Posterior vena cava (tissue), 2 donors: ENCODE data around the gene SPDYC. TPM values are rescaled to one million over a fixed set of nuclear protein-coding genes. Genes with fewer than 3 reads are reported as not detected.
A peak's percentile ranks its signal among the peaks of the same experiment; 100 is the strongest.

Source experiments
- DNase-seq: peaks from one replicate; pipeline ENCODE4 v3.0.0-alpha.2; 2020; ENCODE audit warnings: low spot score
- intact Hi-C, 2 donors: fragments of 100-400 bp; cut with DNase I; formaldehyde crosslinking; loops; one replicate each; pipeline versions ENCODE4 v1.14.1 to v1.14.2; 2022 to 2023
- long read RNA-seq, 2 donors: library from polyadenylated mRNA; unstranded; transcript quantifications; one replicate each; pipeline ENCODE4 v2.0.0, GENCODE V29; 2020 to 2021
- total RNA-seq, 2 donors: library from RNA; stranded (reverse); fragmentation: NEBNext Ultra II Directional; extraction: Animal tissue kit (Norgen Biotek cat#: 25700); gene quantifications; one replicate each; pipeline ENCODE4 v1.2.1, GENCODE V29; 2021
- donor health status: DM: yes; HTN: yes; CAD: no.
- donor health status: DM: yes; HTN: yes; CAD: no.

Gene SPDYC, protein sequence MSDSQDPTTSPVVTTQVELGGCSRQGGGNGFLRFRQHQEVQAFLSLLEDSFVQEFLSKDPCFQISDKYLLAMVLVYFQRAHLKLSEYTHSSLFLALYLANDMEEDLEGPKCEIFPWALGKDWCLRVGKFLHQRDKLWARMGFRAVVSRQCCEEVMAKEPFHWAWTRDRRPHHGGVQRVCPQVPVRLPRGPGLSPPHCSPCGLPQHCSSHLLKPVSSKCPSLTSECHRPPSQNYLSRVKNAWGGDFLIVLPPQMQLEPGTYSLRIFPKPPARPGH
- total RNA-seq = not detected
- long read RNA-seq, donor 1 = 0 reads
- long read RNA-seq, donor 2 = 0 reads

DNA sequence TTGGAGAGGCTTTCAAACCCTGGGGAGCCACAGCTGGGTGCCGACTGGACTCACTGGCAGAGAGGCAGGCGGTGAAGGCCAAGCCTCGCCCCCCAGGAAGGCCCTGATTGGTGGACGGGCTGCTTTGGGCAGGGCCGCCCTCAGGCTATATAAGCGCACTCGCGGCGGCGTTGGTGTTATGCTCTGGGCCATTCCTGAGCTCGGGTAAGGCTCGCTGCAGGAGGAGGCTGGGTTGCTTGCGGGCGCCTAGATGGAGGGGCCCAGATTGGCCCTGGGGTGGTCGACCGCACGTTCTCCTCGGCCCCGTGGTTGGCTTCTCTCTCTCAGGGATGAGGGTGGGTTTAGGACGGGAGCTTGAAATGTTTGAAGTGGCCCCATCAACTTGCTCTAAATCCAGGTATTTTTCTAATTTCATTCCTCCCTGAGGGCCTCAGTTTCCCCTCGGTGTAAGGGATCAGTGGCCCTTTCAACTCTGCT lies at the start of gene SPDYC:
Gene SPDYC, plus strand, starts transcription at position 176 of the 477 bp plus-strand sequence. CDS start 1,125 bp downstream, outside the sequence.
- intact Hi-C loops = no loop called here
- DNase-seq = no peak

DNA sequence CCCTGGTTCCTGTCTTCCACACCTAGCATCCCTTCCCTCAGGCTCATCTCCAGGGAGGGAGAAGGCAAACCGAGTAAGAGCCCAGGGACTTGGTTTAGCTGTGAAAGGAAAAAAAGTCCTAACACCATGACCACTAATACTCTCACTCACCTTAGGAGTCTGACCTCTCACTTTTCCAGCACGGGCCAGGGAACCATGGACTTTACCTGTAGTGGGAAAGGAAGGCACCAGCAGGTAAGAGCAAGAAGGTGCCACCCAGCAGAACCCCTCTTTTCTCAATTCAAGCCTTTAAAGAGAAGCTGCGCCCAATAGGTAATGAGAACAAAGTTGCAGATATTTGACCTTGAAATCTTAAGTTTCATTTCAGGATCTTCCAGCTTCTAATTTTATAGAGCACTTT lies 49.2 kb upstream of the SPDYC start:
- no peak for DNase-seq
- intact Hi-C loops = no loop called here

GRCh38 chr11:65121447-65121864 lies 48.6 kb upstream of the SPDYC start:
- intact Hi-C loops = no loop called here

DNA sequence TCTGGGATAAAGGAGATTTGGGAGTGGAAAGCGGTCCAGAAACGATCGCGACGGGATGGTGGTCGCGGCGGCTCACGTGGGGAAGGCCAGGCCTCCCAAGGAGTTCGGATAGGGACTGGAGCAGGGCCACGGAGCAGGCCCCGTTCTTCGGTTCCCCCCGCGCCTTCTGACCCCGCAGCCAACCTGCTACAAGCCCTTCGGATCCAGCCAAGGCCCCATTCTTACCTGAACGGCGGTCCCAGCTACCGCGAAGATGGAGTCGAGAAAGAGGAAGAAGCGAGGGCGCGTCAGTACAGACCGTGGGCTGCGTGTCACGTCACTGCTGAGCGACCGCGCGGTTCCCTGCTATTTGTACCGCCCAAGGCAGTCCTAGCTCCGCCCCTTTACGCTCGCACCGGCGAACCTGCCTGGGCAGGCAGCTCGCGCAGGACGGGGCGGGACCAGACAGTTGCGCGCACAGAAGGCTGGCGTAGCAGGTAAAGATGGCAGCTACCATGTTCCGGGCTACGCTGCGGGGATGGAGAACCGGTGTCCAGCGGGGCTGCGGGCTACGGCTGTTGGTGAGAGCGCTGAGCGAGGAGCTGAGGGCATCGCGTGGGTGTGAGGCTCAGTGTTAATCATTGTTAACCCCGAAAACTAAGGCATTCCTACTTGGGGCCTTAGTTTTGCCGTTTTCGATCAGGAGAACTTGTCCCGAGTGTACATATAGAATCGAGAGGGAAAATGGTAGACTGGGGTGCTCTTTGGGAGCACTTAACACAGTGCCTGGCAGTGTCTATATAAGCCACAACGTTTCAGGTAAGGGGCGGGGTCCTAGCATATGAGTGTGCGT lies 48.0 kb upstream of the SPDYC start, which contains the start of the genes FAU and MRPL49:
Gene FAU, minus strand, starts transcription at position 270 of the 832 bp plus-strand sequence. CDS start 321 bp downstream, outside the sequence.
Gene MRPL49, plus strand, starts transcription at position 457 of the 832 bp plus-strand sequence. Its CDS starts 26 bp downstream, at position 483.
- intact Hi-C loops = no loop called here
- peak; percentile 99 for DNase-seq

More at GRCh38 chr11:65121447-65121864, 48.6 kb upstream of the SPDYC start:
- DNase-seq = peak; percentile 80

GRCh38 chr11:65124480-65125196 lies 45.4 kb upstream of the SPDYC start:
- no peak for DNase-seq
- intact Hi-C loops = no loop called here

DNA sequence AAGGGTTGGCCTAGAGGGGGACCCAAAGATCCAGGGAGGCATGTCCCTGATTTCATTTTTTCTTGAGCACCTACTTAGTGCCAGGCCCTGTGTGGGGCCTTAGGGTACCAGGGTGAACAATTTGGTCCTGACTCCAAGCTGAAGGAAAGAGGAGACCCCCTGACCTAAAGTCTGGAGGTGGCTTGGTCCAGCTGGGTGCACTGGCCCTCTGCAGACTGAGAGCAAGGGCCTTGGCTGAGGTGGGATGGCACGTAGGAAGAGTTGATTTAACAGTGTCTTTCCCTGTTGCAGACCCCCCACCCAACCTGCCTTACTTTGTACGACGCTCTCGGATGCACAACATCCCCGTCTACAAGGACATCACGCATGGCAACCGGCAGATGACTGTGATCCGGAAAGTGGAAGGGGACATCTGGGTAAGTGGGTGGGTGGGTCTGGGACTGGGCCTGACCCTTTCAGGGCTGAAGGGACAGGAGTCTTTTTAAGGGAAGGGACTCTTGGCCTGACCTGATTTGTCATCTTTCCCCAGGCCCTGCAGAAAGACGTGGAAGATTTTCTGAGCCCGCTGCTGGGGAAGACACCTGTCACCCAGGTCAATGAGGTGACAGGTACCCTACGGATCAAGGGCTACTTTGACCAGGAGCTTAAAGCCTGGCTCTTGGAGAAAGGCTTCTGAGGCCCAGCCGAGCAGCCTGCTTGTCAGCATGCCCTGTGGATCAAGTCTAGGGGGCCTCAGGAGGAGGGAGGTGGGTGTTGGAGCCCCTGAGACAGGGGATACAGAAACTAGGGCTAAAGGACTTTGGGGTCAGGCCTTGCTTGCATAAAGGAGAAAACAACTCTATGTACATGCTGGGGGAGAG lies 44.6 kb upstream of the SPDYC start:
- intact Hi-C loops = no loop called here
- DNase-seq = no peak

- no peak for DNase-seq
- intact Hi-C loops = no loop called here
Observed at GRCh38 chr11:65126624-65127274, 43.3 kb upstream of the SPDYC start.

DNA sequence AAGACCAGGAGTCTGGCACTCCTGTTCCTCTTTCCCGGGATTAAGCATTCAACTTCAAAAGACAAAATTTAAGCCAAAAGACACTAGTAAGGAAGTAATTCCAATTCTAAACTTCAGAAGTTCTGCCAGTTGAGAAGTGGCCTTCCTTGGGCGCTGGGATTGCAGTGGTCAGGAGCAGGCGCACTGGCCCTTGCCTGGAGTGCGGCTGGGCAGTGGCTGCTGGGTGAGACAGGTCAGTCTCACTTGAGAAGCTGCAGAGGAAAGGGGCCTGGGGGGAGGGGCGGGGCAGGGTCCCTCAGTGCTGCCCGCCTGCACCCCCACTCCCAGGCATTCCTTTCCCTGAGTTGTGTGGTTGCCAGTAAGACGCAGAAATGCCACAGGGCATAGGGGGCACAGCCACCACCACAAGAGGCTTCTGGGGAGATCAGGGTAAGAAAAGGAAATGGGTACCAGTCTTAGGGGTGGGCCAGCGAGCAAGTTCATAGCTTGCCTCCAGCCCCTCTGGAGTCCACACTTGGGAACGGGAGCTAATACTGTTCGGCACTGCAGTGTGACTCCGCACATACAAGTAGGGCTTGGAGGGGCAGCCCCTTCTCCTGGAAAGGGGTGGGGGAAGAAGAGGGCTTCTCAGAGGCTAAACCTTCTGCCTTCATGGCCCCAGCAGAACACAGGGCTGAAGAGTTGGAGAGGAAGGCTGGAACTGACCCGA lies 42.4 kb upstream of the SPDYC start:
- DNase-seq = no peak

DNA sequence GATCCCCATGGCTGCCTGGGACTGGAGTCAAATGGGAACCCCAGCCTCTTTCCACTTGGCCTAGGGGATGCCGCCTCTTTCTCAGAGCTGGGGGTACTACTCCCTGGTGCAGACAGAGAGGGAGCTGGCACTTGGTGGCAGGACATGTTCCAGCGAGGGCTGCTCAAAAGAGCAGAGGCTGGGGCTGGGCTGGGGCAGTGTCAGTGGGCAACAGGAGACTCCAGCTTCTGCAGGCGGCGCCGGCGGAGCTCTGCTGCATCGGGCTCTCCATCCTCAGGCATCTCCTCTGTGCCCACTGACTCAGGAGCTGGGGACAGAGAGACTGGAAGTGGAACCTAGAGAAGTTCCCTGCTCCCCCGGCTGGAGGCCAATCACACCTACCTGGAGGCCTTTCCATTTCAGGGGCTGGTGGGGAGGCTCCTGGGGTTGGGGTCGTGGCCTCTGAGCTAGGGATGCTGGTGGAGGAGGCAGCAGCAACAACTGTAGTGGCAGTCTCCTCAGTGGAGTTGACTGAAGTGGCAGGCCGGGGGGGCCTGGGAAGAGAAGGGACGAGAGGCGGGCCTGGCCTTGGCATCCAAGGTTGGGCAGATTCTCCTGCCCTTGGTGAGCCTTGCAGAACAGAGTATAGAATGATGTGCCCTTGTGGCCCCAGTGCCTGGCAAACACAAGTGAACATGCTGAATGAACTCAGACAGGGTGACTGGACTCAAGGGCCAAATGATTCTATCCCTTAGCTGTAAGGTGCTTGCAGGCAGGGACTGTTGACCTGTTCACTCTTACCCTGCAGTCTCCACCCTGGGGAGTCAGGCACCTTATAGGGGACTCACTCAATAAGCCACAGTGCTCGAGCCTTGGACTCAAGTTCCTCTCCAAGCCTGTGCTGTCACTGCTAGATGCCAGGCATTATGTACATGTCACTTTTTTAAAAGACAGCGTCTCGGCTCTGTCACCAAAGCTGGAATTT lies 41.6 kb upstream of the SPDYC start:
- peak; percentile 81 for DNase-seq
- intact Hi-C loops = no loop called here

More for the DNA sequence above, 42.4 kb upstream of the SPDYC start:
- intact Hi-C loops = no loop called here

- peak; percentile 76 for DNase-seq
- intact Hi-C loops = loop anchor here in 1 of 2 donors (5.0 kb wide), 1 partner anchor 52 kb away; the partner anchor contains the start of gene CAPN1
Observed at GRCh38 chr11:65129649-65130441, 40.2 kb upstream of the SPDYC start.

DNA sequence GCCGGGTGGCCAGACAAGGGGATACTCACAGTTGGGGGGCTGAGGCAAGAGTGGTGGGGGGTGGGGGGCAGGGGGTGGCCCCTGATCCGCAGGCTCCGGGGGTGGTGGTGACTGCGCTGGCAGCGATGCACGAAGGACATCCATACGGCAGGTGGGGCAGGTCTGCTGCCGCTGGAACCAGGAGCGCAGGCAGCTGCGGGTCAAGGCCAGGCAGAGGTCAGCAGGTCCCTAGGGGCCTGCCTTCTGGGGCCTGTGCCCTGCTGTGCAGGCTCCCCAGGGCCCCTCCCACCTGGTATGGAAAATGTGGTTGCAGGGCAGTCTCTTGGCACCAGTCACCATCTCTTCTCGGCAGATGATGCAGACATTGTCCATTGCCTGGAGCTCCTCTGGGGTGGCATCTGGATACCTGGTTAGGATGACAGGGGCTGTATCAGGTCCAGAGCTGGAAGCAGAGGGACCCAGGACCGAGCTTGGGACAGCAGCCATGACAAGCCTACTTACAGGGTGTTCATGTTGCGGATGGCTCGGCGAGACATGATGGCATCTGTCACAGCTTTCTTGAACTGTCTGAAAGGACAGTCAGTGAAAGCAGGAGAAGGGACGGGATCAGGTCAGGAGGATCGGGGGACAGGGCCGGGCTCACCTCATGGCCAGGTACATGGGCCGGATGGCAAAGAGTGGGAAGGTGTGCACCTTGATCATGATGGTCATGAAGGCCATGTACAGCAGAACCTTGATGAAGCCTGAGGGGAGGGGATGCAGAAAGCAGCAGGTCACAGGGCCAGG lies 39.2 kb upstream of the SPDYC start:
- peak; percentile 77 for DNase-seq
- intact Hi-C loops = loop anchor here in 1 of 2 donors (5.0 kb wide), 1 partner anchor 51 kb away; the partner anchor contains the start of gene CAPN1

- intact Hi-C loops = loop anchor here in 1 of 2 donors (5.0 kb wide), 1 partner anchor 51 kb away; the partner anchor contains the start of gene CAPN1
- no peak for DNase-seq
Observed at GRCh38 chr11:65131417-65131776, 38.6 kb upstream of the SPDYC start.

DNA sequence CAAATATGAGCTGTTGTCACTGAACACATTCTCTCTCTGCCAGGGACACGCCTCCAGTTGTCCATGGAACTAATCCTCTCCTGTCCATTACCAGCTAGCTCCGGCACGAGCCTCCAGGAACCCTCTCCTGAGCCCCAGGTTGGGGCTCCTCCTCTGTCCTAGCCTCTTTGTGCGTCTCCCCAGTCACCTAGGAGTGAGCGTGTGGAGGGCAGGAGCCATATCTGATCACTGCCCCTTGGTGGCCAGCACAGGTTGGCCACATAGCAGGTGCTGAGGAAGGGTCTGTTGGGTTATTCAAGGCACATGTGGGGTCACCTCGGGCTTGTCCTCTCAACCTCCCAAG lies 38.2 kb upstream of the SPDYC start:
- intact Hi-C loops = loop anchor here in 1 of 2 donors (5.0 kb wide), 1 partner anchor 50 kb away; the partner anchor contains the start of gene CAPN1
- no peak for DNase-seq

DNA sequence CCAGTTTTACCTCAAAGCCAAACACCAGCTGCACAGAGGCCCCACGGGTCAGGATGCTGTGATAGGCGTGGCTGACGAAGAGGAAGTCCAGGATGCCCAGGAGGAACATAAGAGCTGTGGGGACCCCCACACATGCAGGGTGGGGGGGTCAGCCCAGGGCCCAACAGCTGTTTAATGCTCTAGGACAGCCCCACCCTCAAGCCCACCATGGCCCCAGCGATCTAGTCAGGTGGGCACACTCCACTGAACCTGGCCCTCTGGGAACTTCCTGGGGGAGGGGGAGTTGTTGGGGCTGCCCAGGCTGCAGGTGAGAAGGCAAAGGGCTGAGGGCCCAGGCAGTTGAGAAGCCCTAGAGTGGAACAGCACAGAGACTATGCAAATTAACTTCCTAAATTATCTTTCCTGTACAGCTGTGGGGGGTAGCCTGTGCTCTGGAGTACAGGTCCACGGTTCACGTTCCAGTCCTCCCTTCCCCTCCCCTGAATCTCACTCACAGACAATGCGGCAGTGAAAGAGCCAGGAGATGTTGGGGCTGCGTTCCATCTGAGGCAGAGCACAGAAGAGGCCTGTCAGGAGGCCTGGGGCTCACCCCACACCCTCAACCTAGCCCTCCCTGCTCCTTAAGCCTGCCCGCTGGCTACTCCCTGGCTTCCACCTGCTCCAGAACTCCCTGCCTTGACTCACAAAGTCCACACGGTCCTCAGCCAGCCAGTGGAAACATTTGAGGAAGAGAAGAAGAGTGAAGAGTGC lies 37.6 kb upstream of the SPDYC start:
- intact Hi-C loops = loop anchor here in 1 of 2 donors (5.0 kb wide), 1 partner anchor 50 kb away; the partner anchor contains the start of gene CAPN1
- DNase-seq = no peak
